ENCODE data around the gene PRAMEF10. TPM values are rescaled to one million over a fixed set of nuclear protein-coding genes. Genes with fewer than 3 reads are reported as not detected.
"Not testable (repeated sequence)": the region's sequence is repeated elsewhere in the genome, so short reads cannot be mapped to it uniquely, and the experiment has no call there.

The PRAMEF10 gene
- total and polyA plus RNA-seq, 7 experiments from 2014 or later = not detected

- H3K4me1 ChIP-seq (ENCODE audit: control insufficient read depth in 2 of 2, insufficient read depth in 2 of 2, low read length in 2 of 2); CTCF ChIA-PET; H3K9me3 ChIP-seq (ENCODE audit: control insufficient read depth in 2 of 3, low read length in 3 of 3); POLR2A ChIA-PET; intact Hi-C loops (cut with micrococcal nuclease); H3K27ac ChIP-seq (ENCODE audit: low read depth, low read length); ATAC-seq; H3K4me3 ChIP-seq (ENCODE audit: low read length); H3K27me3 ChIP-seq (ENCODE audit: control insufficient read depth in 2 of 2, insufficient read depth in 2 of 2, low read length in 2 of 2); H3K36me3 ChIP-seq (ENCODE audit: control insufficient read depth in 2 of 3, insufficient read depth in 3 of 3, low read length in 3 of 3); H3K9me3 Mint-ChIP-seq; DNase-seq; H3K27me3 Mint-ChIP-seq; H3K27ac Mint-ChIP-seq; H3K4me1 Mint-ChIP-seq; H3K4me3 Mint-ChIP-seq; H3K36me3 Mint-ChIP-seq: not testable (repeated sequence)
Observed at GRCh38 chr1:12899186-12899585, 1.1 kb upstream of the PRAMEF10 start.

- H3K9me3 ChIP-seq (ENCODE audit: control insufficient read depth in 2 of 3, low read length in 3 of 3); H3K4me1 Mint-ChIP-seq; H3K36me3 ChIP-seq (ENCODE audit: control insufficient read depth in 2 of 3, insufficient read depth in 3 of 3, low read length in 3 of 3); DNase-seq; H3K9me3 Mint-ChIP-seq; H3K4me3 ChIP-seq (ENCODE audit: low read length); POLR2A ChIA-PET; H3K27me3 Mint-ChIP-seq; H3K4me3 Mint-ChIP-seq; H3K36me3 Mint-ChIP-seq; H3K4me1 ChIP-seq (ENCODE audit: control insufficient read depth in 2 of 2, insufficient read depth in 2 of 2, low read length in 2 of 2); H3K27me3 ChIP-seq (ENCODE audit: control insufficient read depth in 2 of 2, insufficient read depth in 2 of 2, low read length in 2 of 2); intact Hi-C loops (cut with micrococcal nuclease); H3K27ac ChIP-seq (ENCODE audit: low read depth, low read length); ATAC-seq; CTCF ChIA-PET; H3K27ac Mint-ChIP-seq: not testable (repeated sequence)
Observed at GRCh38 chr1:12886101-12886500, 12.0 kb downstream of the PRAMEF10 start, which contains the start of gene PRAMEF4. Gene PRAMEF4, minus strand, starts transcription at chr1:12886201. Its CDS starts 2,807 bp downstream, at chr1:12883394.

GRCh38 chr1:12878453-12878852 is 19.6 kb downstream of the PRAMEF10 start:
- H3K9me3 ChIP-seq (ENCODE audit: control insufficient read depth in 2 of 3, low read length in 3 of 3); H3K4me1 Mint-ChIP-seq; CTCF ChIA-PET; intact Hi-C loops (cut with micrococcal nuclease); H3K27me3 ChIP-seq (ENCODE audit: control insufficient read depth in 2 of 2, insufficient read depth in 2 of 2, low read length in 2 of 2); H3K4me1 ChIP-seq (ENCODE audit: control insufficient read depth in 2 of 2, insufficient read depth in 2 of 2, low read length in 2 of 2); POLR2A ChIA-PET; H3K4me3 Mint-ChIP-seq; H3K27ac Mint-ChIP-seq; ATAC-seq; DNase-seq; H3K4me3 ChIP-seq (ENCODE audit: low read length); H3K9me3 Mint-ChIP-seq; H3K27ac ChIP-seq (ENCODE audit: low read depth, low read length); H3K36me3 ChIP-seq (ENCODE audit: control insufficient read depth in 2 of 3, insufficient read depth in 3 of 3, low read length in 3 of 3); H3K27me3 Mint-ChIP-seq; H3K36me3 Mint-ChIP-seq: not testable (repeated sequence)

GRCh38 chr1:12863131-12863880 is 34.8 kb downstream of the PRAMEF10 start:
- H3K27ac ChIP-seq (ENCODE audit: low read depth, low read length); intact Hi-C loops (cut with micrococcal nuclease); H3K9me3 ChIP-seq (ENCODE audit: control insufficient read depth in 2 of 3, low read length in 3 of 3); ATAC-seq; H3K4me3 ChIP-seq (ENCODE audit: low read length); POLR2A ChIA-PET; DNase-seq; H3K4me3 Mint-ChIP-seq; H3K36me3 Mint-ChIP-seq; H3K9me3 Mint-ChIP-seq; CTCF ChIA-PET; H3K27me3 ChIP-seq (ENCODE audit: control insufficient read depth in 2 of 2, insufficient read depth in 2 of 2, low read length in 2 of 2); H3K4me1 Mint-ChIP-seq; H3K27ac Mint-ChIP-seq; H3K4me1 ChIP-seq (ENCODE audit: control insufficient read depth in 2 of 2, insufficient read depth in 2 of 2, low read length in 2 of 2); H3K36me3 ChIP-seq (ENCODE audit: control insufficient read depth in 2 of 3, insufficient read depth in 3 of 3, low read length in 3 of 3): not testable (repeated sequence)
- H3K27me3 Mint-ChIP-seq = peaks cover 0 to 18% (median 4%) of the 10 kb centered on the region in 5 donors

GRCh38 chr1:12856786-12857185 is 41.3 kb downstream of the PRAMEF10 start, which contains the start of gene PRAMEF2:
Gene PRAMEF2, plus strand, starts transcription at chr1:12857086. Its CDS starts 1,924 bp downstream, at chr1:12859010.
- H3K9me3 ChIP-seq (ENCODE audit: control insufficient read depth in 2 of 3, low read length in 3 of 3); H3K4me1 Mint-ChIP-seq; H3K36me3 Mint-ChIP-seq; DNase-seq; intact Hi-C loops (cut with micrococcal nuclease); ATAC-seq; H3K27ac ChIP-seq (ENCODE audit: low read depth, low read length); H3K9me3 Mint-ChIP-seq; H3K4me1 ChIP-seq (ENCODE audit: control insufficient read depth in 2 of 2, insufficient read depth in 2 of 2, low read length in 2 of 2); H3K27ac Mint-ChIP-seq; POLR2A ChIA-PET; H3K4me3 Mint-ChIP-seq; CTCF ChIA-PET; H3K36me3 ChIP-seq (ENCODE audit: control insufficient read depth in 2 of 3, insufficient read depth in 3 of 3, low read length in 3 of 3); H3K27me3 ChIP-seq (ENCODE audit: control insufficient read depth in 2 of 2, insufficient read depth in 2 of 2, low read length in 2 of 2); H3K4me3 ChIP-seq (ENCODE audit: low read length): not testable (repeated sequence)
- H3K27me3 Mint-ChIP-seq = peaks cover 0 to 22% (median 9%) of the 10 kb centered on the region in 5 donors

- Mint-ChIP-seq H3K9me3 (peaks cover 0 to 31% (median 5%) of the 10 kb centered on the region in 11 donors), H3K4me1 (no peaks in the 10 kb centered on the region), H3K27ac (no peak overlapping the region), H3K27me3 (peaks cover 0 to 20% (median 9%) of the 10 kb centered on the region in 5 donors), H3K4me3 (no peak overlapping the region), H3K36me3 (no peaks in the 10 kb centered on the region)
- Histone ChIP-seq H3K9me3 (ENCODE audit: control insufficient read depth in 2 of 3, low read length in 3 of 3) (no peaks in the 10 kb centered on the region), H3K4me3 (ENCODE audit: low read length) (no peak overlapping the region), H3K27ac (ENCODE audit: low read depth, low read length) (no peak overlapping the region), H3K4me1 (ENCODE audit: control insufficient read depth in 2 of 2, insufficient read depth in 2 of 2, low read length in 2 of 2) (no peaks in the 10 kb centered on the region), H3K36me3 (ENCODE audit: control insufficient read depth in 2 of 3, insufficient read depth in 3 of 3, low read length in 3 of 3) (no peaks in the 10 kb centered on the region), H3K27me3 (ENCODE audit: control insufficient read depth in 2 of 2, insufficient read depth in 2 of 2, low read length in 2 of 2) (no peaks in the 10 kb centered on the region)
- ChIA-PET POLR2A (no interaction called here), CTCF (no interaction called here)
- no peak for ATAC-seq
- DNase-seq = no peak
- intact Hi-C loops (cut with micrococcal nuclease) = no loop called here
Observed at GRCh38 chr1:12851779-12852178, 46.3 kb downstream of the PRAMEF10 start.

- CTCF ChIA-PET; H3K4me1 Mint-ChIP-seq; H3K9me3 ChIP-seq (ENCODE audit: control insufficient read depth in 2 of 3, low read length in 3 of 3); H3K27ac Mint-ChIP-seq; POLR2A ChIA-PET; H3K27me3 ChIP-seq (ENCODE audit: control insufficient read depth in 2 of 2, insufficient read depth in 2 of 2, low read length in 2 of 2); ATAC-seq; H3K4me3 ChIP-seq (ENCODE audit: low read length); H3K4me1 ChIP-seq (ENCODE audit: control insufficient read depth in 2 of 2, insufficient read depth in 2 of 2, low read length in 2 of 2); intact Hi-C loops (cut with micrococcal nuclease); H3K4me3 Mint-ChIP-seq; H3K36me3 ChIP-seq (ENCODE audit: control insufficient read depth in 2 of 3, insufficient read depth in 3 of 3, low read length in 3 of 3); H3K27ac ChIP-seq (ENCODE audit: low read depth, low read length); DNase-seq; H3K36me3 Mint-ChIP-seq: not testable (repeated sequence)
- peaks cover 0 to 20% (median 11%) of the 10 kb centered on the region in 5 donors for H3K27me3 Mint-ChIP-seq
- peaks cover 0 to 45% (median 5%) of the 10 kb centered on the region in 11 donors for H3K9me3 Mint-ChIP-seq
Observed at GRCh38 chr1:12848620-12849019, 49.5 kb downstream of the PRAMEF10 start, which contains the start of gene HNRNPCL1. Gene HNRNPCL1, minus strand, starts transcription at chr1:12848720. Its CDS starts 431 bp downstream, at chr1:12848289.
